GM18508 (cell line): ENCODE results near the gene FAM78A.
"Not testable (repeated sequence)": the region's sequence is repeated elsewhere in the genome, so short reads cannot be mapped to it uniquely, and the experiment has no call there.

Experiments used
- ATAC-seq: cut with Tn5 transposase; IDR thresholded peaks from one replicate; pipeline ENCODE4 v1.9.1; 2021; ENCODE audit warnings: moderate number of reproducible peaks; ENCODE audit not compliant: insufficient read depth, unreplicated experiment

FAM78A gene

DNA sequence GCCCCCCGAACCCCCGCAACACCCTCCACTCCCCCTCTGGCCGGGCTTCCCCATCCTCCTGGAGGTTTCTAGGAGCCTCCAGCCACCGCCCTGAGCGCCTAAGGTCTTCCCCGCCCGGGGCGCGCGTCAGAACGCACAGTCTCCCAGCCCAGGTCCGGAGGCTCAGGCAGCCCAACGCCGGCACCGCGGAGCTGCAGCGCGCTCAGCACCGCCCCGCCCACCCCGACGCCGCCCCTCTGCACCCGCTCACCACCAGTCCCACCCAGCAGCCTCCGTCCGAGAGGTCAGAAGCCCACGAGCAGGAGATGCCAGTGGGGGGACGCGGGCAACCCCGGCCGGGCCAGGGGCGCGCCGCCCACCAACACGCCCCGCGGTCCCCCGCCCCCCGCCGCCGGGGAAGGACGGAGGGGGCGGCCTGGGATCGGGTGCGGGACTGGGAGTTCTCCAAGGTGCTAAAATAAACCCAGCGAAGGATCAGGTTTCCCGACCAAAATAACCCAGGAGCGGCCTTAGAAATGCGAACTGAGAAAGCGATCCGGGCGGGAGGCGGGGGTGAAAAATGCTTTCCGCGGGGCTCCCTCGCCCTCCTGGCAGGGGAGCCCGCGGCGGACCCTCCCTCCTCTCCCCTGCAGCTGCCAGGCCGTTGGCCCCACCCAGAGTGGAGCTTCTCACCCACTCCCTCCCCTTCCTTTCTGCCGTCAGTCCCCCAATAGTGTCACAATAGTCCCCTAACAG lies 6.5 kb upstream of the FAM78A start:
- no peak for ATAC-seq

DNA sequence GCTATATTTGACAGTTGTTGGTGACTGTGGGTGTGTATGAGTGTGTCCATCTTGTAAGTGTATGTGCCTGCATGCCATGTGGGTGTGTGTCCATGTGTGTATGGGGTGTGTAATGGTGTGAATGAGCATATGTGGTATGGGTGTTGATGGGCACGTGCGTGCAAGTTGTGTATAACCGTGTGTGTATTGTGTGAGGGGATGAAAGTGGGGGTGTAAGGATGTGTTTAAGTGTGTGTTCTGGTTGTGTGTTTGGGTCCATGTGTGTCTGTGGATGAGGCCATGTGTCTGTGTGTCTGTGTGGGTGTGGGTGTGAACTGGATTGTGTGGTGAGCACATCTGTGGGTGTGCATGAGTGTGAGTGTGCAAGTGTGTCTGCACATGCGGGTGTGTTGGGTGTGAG lies 5.9 kb upstream of the FAM78A start:
- ATAC-seq, result no peak

GRCh38 chr9:131281119-131281965 lies 5.0 kb upstream of the FAM78A start:
- no peak for ATAC-seq

GRCh38 chr9:131280660-131281059 lies 4.3 kb upstream of the FAM78A start:
- no peak for ATAC-seq

GRCh38 chr9:131279863-131280570 lies 3.7 kb upstream of the FAM78A start:
- no peak for ATAC-seq

DNA sequence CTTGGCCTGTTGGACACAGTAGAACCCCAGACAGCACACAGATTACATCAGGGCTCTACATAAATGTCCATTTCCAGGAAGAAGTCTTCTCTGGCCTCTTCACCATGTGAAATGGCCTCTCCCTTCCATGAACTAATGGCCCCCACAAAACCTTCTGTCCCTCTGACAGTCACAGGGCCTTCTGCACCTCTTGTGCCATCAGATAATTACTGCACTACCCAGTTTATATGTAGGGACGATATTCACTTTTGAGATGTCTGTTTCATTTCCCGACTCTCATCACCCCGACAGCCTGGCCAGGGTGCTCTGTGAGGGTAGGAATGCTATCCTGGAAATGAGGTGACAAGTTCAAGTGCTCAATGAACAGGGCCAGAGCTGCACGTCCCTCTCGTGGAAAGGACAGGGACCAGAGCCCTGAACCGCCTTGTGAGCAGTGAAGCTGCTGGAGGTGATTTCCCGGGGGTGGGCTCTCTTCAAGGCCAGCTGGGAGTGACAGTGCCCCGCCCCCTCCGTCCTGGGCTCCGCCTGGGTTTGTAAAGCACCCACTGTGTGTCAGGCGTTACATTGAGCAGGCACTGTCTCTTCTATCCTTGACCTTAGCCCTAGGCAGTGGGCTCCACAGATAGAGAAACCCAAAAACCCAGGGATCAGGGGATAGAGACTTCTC lies 3.0 kb upstream of the FAM78A start:
- ATAC-seq, result no peak

GRCh38 chr9:131278702-131279111 lies 2.4 kb upstream of the FAM78A start:
- no peak for ATAC-seq

GRCh38 chr9:131277910-131278701 lies 1.8 kb upstream of the FAM78A start:
- ATAC-seq, result no peak

DNA sequence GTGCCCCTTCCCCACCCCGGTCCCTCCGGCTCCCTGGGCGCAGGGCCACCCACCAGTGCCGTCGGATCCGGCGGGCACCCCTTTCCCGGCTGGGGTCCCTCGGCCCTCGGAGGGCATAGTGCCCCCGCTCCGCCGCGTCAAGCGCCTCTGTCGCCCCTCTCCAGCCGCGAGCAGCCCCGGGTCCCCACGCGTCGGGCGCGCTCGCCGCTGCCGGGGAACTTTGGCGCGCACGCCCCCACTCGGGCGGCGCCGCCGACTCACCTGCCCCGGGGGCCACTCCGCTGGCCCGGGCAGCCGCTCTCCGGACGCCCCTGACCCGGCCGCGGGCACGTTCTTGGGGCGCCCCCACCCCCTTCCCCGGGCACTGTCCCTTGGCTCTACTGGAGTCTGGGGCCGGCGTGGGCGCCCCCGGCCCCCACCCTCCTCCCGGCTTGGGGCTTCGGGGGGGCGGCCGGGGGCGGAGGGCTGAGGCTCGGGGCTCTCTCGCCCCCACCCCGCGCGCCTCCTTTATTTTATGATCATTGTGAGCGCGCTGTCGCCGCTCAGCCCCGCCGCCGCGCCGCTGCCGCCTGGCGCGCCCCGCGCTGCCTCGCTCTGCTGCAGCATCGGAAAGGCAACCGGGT lies 1.1 kb upstream of the FAM78A start:
- ATAC-seq, result no peak

GRCh38 chr9:131276891-131277286 lies 579 bp upstream of the FAM78A start:
- ATAC-seq, result no peak

GRCh38 chr9:131275332-131276093 lies 797 bp downstream of the FAM78A start:
- no peak for ATAC-seq

GRCh38 chr9:131274674-131275331 lies 1.5 kb downstream of the FAM78A start:
- ATAC-seq, result no peak

DNA sequence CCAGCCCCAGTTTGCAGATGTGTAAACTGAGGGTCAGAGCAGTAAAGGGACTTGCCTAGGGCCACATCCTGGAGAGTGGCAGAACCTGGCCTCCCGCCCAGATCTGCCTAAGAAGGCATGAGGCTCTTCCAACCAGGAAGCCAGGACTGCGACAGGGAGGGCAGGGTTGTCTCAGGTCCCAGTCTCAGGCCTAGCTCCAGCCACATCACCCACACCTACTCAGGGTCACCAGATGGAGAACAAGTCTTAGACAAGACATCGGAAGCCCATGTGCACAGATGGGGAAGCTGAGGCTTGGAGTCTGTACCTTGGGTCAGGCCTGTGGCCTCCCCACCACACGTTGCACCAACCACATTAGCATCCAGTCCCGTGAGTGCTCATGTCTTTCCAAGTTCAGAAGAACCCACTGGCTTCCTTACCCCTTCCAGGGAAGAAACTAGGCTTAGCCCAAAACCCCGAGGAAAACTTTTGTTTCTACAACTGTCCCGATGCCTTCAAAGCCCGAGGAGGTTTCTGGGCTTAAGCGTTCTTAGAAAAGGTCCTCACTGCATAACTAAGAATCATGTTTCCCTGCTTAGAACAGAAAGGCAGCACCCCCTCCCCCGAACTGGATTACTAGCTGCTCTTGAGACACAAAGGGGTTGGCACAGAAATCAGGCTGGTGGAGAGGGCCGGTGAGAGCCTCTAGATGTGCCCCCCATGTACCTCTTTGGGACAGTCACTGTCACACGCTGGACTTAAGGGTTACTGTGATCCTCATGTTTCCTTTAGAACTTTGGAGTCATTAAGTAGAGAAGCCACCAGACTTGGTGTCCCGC lies 2.2 kb downstream of the FAM78A start:
- ATAC-seq, result no peak

DNA sequence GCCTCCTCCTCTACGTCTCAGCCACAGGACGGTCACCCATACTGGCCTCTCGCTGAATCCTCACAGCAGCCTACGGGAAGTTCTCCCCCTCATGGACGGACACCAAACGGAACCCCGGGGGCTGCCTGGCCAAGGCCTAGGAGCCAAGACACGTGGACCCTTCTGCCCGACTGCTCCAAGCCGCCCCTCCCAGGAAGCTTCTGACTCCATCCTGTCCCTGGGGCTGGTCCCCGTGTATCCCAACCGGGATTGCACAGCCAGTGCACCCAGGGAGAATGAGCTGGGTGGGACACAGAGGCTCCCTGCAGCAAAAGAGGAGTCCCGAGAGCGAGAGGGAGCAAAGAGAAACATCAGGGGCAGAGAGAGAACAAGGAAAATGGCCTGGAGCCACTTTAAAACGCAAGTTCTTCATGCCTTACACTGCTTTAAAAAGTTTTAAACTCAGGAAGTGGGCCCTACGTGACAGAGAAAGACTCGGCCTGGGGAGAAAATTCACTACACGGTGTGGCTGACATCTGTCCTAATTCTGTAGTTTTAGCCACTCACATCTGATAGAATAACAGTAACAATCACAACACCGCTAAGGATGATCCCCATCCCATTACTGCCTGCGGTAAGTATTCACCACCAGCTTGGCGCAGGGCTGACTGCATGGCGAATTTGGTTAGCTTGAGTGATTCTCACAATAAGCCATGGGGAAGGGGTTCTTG lies 3.0 kb downstream of the FAM78A start:
- no peak for ATAC-seq

GRCh38 chr9:131272212-131272611 lies 4.1 kb downstream of the FAM78A start:
- no peak for ATAC-seq

GRCh38 chr9:131271506-131271931 lies 4.8 kb downstream of the FAM78A start:
- ATAC-seq, result no peak

GRCh38 chr9:131271016-131271273 lies 5.4 kb downstream of the FAM78A start:
- not testable (repeated sequence) for ATAC-seq
